Right lobe of liver (tissue), 6 donors: ENCODE results near the gene SEPTIN5. TPM values are rescaled to one million over a fixed set of nuclear protein-coding genes. Genes with fewer than 3 reads are reported as not detected.
"Not testable (repeated sequence)": the region's sequence is repeated elsewhere in the genome, so short reads cannot be mapped to it uniquely, and the experiment has no call there.

Experiments used
- ATAC-seq, 4 donors: fragments of 200-7000 bp; cut with Tn5 transposase; one replicate each; pipeline ENCODE4 v1.9.1; 2020; ENCODE audit warnings: mild to moderate bottlenecking in 4 of 4, moderate library complexity in 4 of 4
- DNase-seq, 3 donors: peaks; one replicate each; pipeline ENCODE4 v3.0.0-alpha.2; 2020
- H3K27ac ChIP-seq, 3 donors: fragments of 200-600 bp; one replicate each; pipeline ENCODE4 v1.8.0; 2022
- H3K27me3 ChIP-seq, 2 donors: fragments of 200-600 bp; one replicate each; pipeline ENCODE4 v1.8.0; 2022
- H3K36me3 ChIP-seq, 4 donors: fragments of 200-600 bp; sonication (generic) in 1 of 4; one replicate each; pipeline versions ENCODE4 v1.5.1 to v1.8.0; 2017 to 2022; ENCODE audit warnings: control low read depth in 1 of 4
- H3K4me1 ChIP-seq, 4 donors: fragments of 200-600 bp; sonication (generic) in 1 of 4; one replicate each; pipeline versions ENCODE4 v1.5.1 to v1.8.0; 2017 to 2022; ENCODE audit warnings: control low read depth in 1 of 4
- H3K4me3 ChIP-seq, 3 donors: fragments of 200-600 bp; one replicate each; pipeline ENCODE4 v1.8.0; 2022
- H3K9me3 ChIP-seq, 4 donors: fragments of 200-600 bp; sonication (generic) in 1 of 4; one replicate each; pipeline versions ENCODE4 v1.5.1 to v1.8.0; 2017 to 2022; ENCODE audit warnings: control low read depth in 1 of 4
- CTCF ChIP-seq, 4 donors: fragments of 200-600 bp in 3 of 4; fragments of 450-650 bp in 1 of 4; IDR thresholded peaks; one replicate each; pipeline versions ENCODE4 v1.5.1 to v1.8.0; 2016 to 2022; ENCODE audit warnings: antibody characterized with exemption in 4 of 4, mild to moderate bottlenecking in 2 of 4
- POLR2A ChIP-seq: fragments of 450-650 bp; IDR thresholded peaks from one replicate; pipeline ENCODE4 v1.6.1; 2017; ENCODE audit warnings: antibody characterized with exemption, mild to moderate bottlenecking
- WGBS: methylation state at CpG from one replicate; pipeline ENCODE4 v1.1.6; 2018; ENCODE audit warnings: low coverage, low lambda C conversion rate; ENCODE audit not compliant: insufficient coverage; ENCODE audit errors: missing lambda C conversion rate; 5-methylcytosine and 5-hydroxymethylcytosine counted together
- intact Hi-C, 2 donors: fragments of 100-400 bp; cut with DNase I; formaldehyde crosslinking; loops; one replicate each; pipeline versions ENCODE4 v1.11.2 to v1.14.1; 2022
- total RNA-seq, 6 experiments: library from RNA; depleted of rRNA in 2 of 6; stranded (reverse); fragments of >200 nt in 2 of 6; fragmentation: NEBNext Ultra II Directional in 3 of 6; extraction: Animal tissue kit (Norgen Biotek cat#: 25700) in 3 of 6; gene quantifications; one replicate each; pipeline versions ENCODE4 v1.1.0 to v1.2.4, GENCODE V29; 2016 to 2023
- donor health status: DM: no; HTN: yes; CAD: no.
- donor health status: DM: no; HTN: no; CAD: no.
- donor health status: DM: no; HTN: no; CAD: no.
- donor health status: DM: no; HTN: yes; CAD: no.
- donor health status: DM: no; HTN: yes; CAD: no.

The SEPTIN5 gene
- total RNA-seq, 6 experiments from 2014 or later = 1.3 to 3.7 (median 2.1) TPM

GRCh38 chr22:19696504-19697276 lies 17.6 kb upstream of the SEPTIN5 start:
- Histone ChIP-seq H3K36me3 (no peaks in the 10 kb centered on the region), H3K4me3 (no peak overlapping the region), H3K9me3 (no peaks in the 10 kb centered on the region), H3K27me3 (no peaks in the 10 kb centered on the region), H3K27ac (no peak overlapping the region), H3K4me1 (no peaks in the 10 kb centered on the region)
- DNase-seq (no peak), ATAC-seq (no peak)
- intact Hi-C loops = no loop called here
- WGBS = 70% methylated on average over 2 of the region's 2 CpGs
- TF ChIP-seq CTCF (IDR thresholded peaks at IDR 0.05) (no peak), POLR2A (no peak)

GRCh38 chr22:19697871-19698270 lies 16.4 kb upstream of the SEPTIN5 start:
- H3K27ac ChIP-seq, DNase-seq, H3K4me3 ChIP-seq, H3K4me1 ChIP-seq, H3K9me3 ChIP-seq, H3K36me3 ChIP-seq, H3K27me3 ChIP-seq, ATAC-seq, intact Hi-C loops: not testable (repeated sequence)
- WGBS = 80% methylated on average over 1 of the region's 1 CpG

- no peak for DNase-seq
- ATAC-seq = no peak
- intact Hi-C loops = no loop called here
- Histone ChIP-seq H3K4me1 (no peaks in the 10 kb centered on the region), H3K36me3 (no peaks in the 10 kb centered on the region), H3K27me3 (no peaks in the 10 kb centered on the region), H3K27ac (no peak overlapping the region), H3K4me3 (no peak overlapping the region), H3K9me3 (no peaks in the 10 kb centered on the region)
- TF ChIP-seq CTCF (IDR thresholded peaks at IDR 0.05) (no peak), POLR2A (no peak)
- 75% methylated on average over 4 of the region's 6 CpGs for WGBS
Measured at GRCh38 chr22:19700790-19701419, 13.4 kb upstream of the SEPTIN5 start.

- no peak for DNase-seq
Measured at GRCh38 chr22:19701420-19702145, 12.7 kb upstream of the SEPTIN5 start.

More at GRCh38 chr22:19701420-19702145, 12.7 kb upstream of the SEPTIN5 start:
- no peaks in the 10 kb centered on the region for H3K4me1 ChIP-seq
- no peak overlapping the region for H3K4me3 ChIP-seq
- no peaks in the 10 kb centered on the region for H3K36me3 ChIP-seq
- 62% methylated on average over 10 of the region's 10 CpGs for WGBS
- H3K27ac ChIP-seq = no peak overlapping the region
- H3K9me3 ChIP-seq = no peaks in the 10 kb centered on the region
- no peaks in the 10 kb centered on the region for H3K27me3 ChIP-seq
- ATAC-seq = no peak
- intact Hi-C loops = no loop called here
- no peak for TF ChIP-seq POLR2A
- no peak for TF ChIP-seq CTCF (IDR thresholded peaks at IDR 0.05)
